ENCODE data around the gene IQSEC3. TPM values are rescaled to one million over a fixed set of nuclear protein-coding genes. Genes with fewer than 3 reads are reported as not detected.

IQSEC3 gene
- total RNA-seq, 2 donors from 2014 or later = 0.78 to 1.6 TPM

- Histone ChIP-seq H3K4me3 (no peak overlapping the region), H3K27ac (no peak overlapping the region), H3K4me1 (no peaks in the 10 kb centered on the region), H3K9me3 (no peaks in the 10 kb centered on the region), H3K36me3 (replicated peaks in 1 of 2; ENCODE audit: insufficient read depth in 1 of 2, low read depth in 2 of 2) (no peaks in the 10 kb centered on the region), H3K27me3 (peaks cover 0 to 5% of the 10 kb centered on the region in 2 donors)
- ATAC-seq = no peak
- no peak for TF ChIP-seq POLR2A (IDR thresholded peaks at IDR 0.05)
- TF ChIP-seq CTCF (IDR thresholded peaks at IDR 0.05) = no peak
- 62 to 64% methylated on average over 11 to 17 of the region's 19 CpGs for WGBS, 2 donors
- no peak for DNase-seq
- intact Hi-C loops (cut with DNase I) = no loop called here
These were observed 36.8 kb downstream of the IQSEC3 start for GRCh38 chr12:103169-103981.

- peak in 2 of 4 donors; percentile 19 for DNase-seq
- peaks cover 0 to 5% of the 10 kb centered on the region in 2 donors for H3K27me3 ChIP-seq
- no peak for ATAC-seq
These were observed 38.0 kb downstream of the IQSEC3 start for GRCh38 chr12:104551-105081.

GRCh38 chr12:105696-106095 lies 39.1 kb downstream of the IQSEC3 start:
- Histone ChIP-seq H3K27me3 (peaks cover 0 to 5% of the 10 kb centered on the region in 2 donors), H3K27ac (no peak overlapping the region), H3K36me3 (replicated peaks in 1 of 2; ENCODE audit: insufficient read depth in 1 of 2, low read depth in 2 of 2) (no peaks in the 10 kb centered on the region), H3K4me3 (no peak overlapping the region), H3K9me3 (no peaks in the 10 kb centered on the region), H3K4me1 (no peaks in the 10 kb centered on the region)
- DNase-seq = no peak
- intact Hi-C loops (cut with DNase I) = no loop called here
- WGBS, 2 donors = 74 to 82% methylated on average over 4 of the region's 4 CpGs
- no peak for ATAC-seq
- TF ChIP-seq CTCF (IDR thresholded peaks at IDR 0.05) (no peak), POLR2A (IDR thresholded peaks at IDR 0.05) (no peak)

More at GRCh38 chr12:104551-105081, 38.0 kb downstream of the IQSEC3 start:
- WGBS, 2 donors = 25 to 34% methylated on average over 27 to 40 of the region's 40 CpGs
- Histone ChIP-seq H3K9me3 (no peaks in the 10 kb centered on the region), H3K27ac (no peak overlapping the region), H3K36me3 (replicated peaks in 1 of 2; ENCODE audit: insufficient read depth in 1 of 2, low read depth in 2 of 2) (no peaks in the 10 kb centered on the region), H3K4me1 (no peaks in the 10 kb centered on the region), H3K4me3 (no peak overlapping the region)
- intact Hi-C loops (cut with DNase I) = no loop called here
- TF ChIP-seq POLR2A (IDR thresholded peaks at IDR 0.05) (no peak), CTCF (IDR thresholded peaks at IDR 0.05) (no peak)

GRCh38 chr12:106118-106591 lies 39.6 kb downstream of the IQSEC3 start:
- no peak overlapping the region for H3K27ac ChIP-seq
- no peaks in the 10 kb centered on the region for H3K9me3 ChIP-seq
- 58 to 70% methylated on average over 5 of the region's 5 CpGs for WGBS, 2 donors
- no peak for ATAC-seq
- no peak for DNase-seq
- H3K4me1 ChIP-seq = no peaks in the 10 kb centered on the region
- intact Hi-C loops (cut with DNase I) = no loop called here
- no peak for TF ChIP-seq POLR2A (IDR thresholded peaks at IDR 0.05)
- TF ChIP-seq CTCF (IDR thresholded peaks at IDR 0.05) = no peak
- H3K36me3 ChIP-seq (replicated peaks in 1 of 2; ENCODE audit: insufficient read depth in 1 of 2, low read depth in 2 of 2) = no peaks in the 10 kb centered on the region
- peaks cover 0 to 5% of the 10 kb centered on the region in 2 donors for H3K27me3 ChIP-seq
- no peak overlapping the region for H3K4me3 ChIP-seq

All from body of pancreas (tissue), 4 donors.